ES-I3 (cell line): Measurements from ENCODE around the gene CHRNA4.
"Not testable (repeated sequence)": the region's sequence is repeated elsewhere in the genome, so short reads cannot be mapped to it uniquely, and the experiment has no call there.

Source experiments
- H3K36me3 ChIP-seq: 2 replicates; pipeline ENCODE4 v1.6.1; 2013; ENCODE audit warnings: mild to moderate bottlenecking, low read length, control low read depth, moderate library complexity; ENCODE audit not compliant: insufficient read depth
- H3K4me1 ChIP-seq: 2 replicates; pipeline ENCODE4 v1.6.1; 2013; ENCODE audit warnings: mild to moderate bottlenecking, control low read depth, low read length; ENCODE audit not compliant: insufficient read depth
- H3K9ac ChIP-seq: 2 replicates; pipeline ENCODE4 v1.6.1; 2013; ENCODE audit warnings: low read depth, mild to moderate bottlenecking, low read length, moderate library complexity
- H3K9me3 ChIP-seq: 2 replicates; pipeline ENCODE4 v1.6.1; 2013; ENCODE audit warnings: mild to moderate bottlenecking, low read length, moderate library complexity; ENCODE audit not compliant: control insufficient read depth, insufficient read depth

The CHRNA4 gene

GRCh38 chr20:63308218-63308911, 52.8 kb downstream of the CHRNA4 start:
- Histone ChIP-seq H3K36me3 (no peaks in the 10 kb centered on the region), H3K9me3 (no peaks in the 10 kb centered on the region), H3K9ac (no peak overlapping the region), H3K4me1 (no peaks in the 10 kb centered on the region)

GRCh38 chr20:63307538-63308217, 53.5 kb downstream of the CHRNA4 start:
- Histone ChIP-seq H3K4me1 (no peaks in the 10 kb centered on the region), H3K9me3 (no peaks in the 10 kb centered on the region), H3K9ac (no peak overlapping the region), H3K36me3 (no peaks in the 10 kb centered on the region)

- no peaks in the 10 kb centered on the region for H3K36me3 ChIP-seq
- H3K9ac ChIP-seq, result no peak overlapping the region
- H3K9me3 ChIP-seq, result no peaks in the 10 kb centered on the region
- no peaks in the 10 kb centered on the region for H3K4me1 ChIP-seq
Measured at GRCh38 chr20:63306673-63307537, 54.2 kb downstream of the CHRNA4 start.

- not testable (repeated sequence) for H3K4me1 ChIP-seq
Measured at GRCh38 chr20:63305933-63306672, 55.0 kb downstream of the CHRNA4 start.

GRCh38 chr20:63305393-63305792, 55.8 kb downstream of the CHRNA4 start:
- H3K36me3 ChIP-seq, result no peaks in the 10 kb centered on the region
- H3K4me1 ChIP-seq, result no peaks in the 10 kb centered on the region
- no peaks in the 10 kb centered on the region for H3K9me3 ChIP-seq
- H3K9ac ChIP-seq, result no peak overlapping the region

More at GRCh38 chr20:63305933-63306672, 55.0 kb downstream of the CHRNA4 start:
- H3K9me3 ChIP-seq, H3K36me3 ChIP-seq, H3K9ac ChIP-seq: not testable (repeated sequence)

- H3K4me1 ChIP-seq, result no peaks in the 10 kb centered on the region
- H3K36me3 ChIP-seq, result no peaks in the 10 kb centered on the region
- H3K9ac ChIP-seq, result no peak overlapping the region
- no peaks in the 10 kb centered on the region for H3K9me3 ChIP-seq
Measured at GRCh38 chr20:63303095-63303666, 58.0 kb downstream of the CHRNA4 start.

- Histone ChIP-seq H3K9ac (no peak overlapping the region), H3K9me3 (no peaks in the 10 kb centered on the region)
Measured at GRCh38 chr20:63301671-63302070, 59.5 kb downstream of the CHRNA4 start.

GRCh38 chr20:63298731-63299312, 62.3 kb downstream of the CHRNA4 start:
- Histone ChIP-seq H3K9ac (no peak overlapping the region), H3K4me1 (peaks cover 3% of the 10 kb centered on the region), H3K9me3 (no peaks in the 10 kb centered on the region), H3K36me3 (no peaks in the 10 kb centered on the region)

More at GRCh38 chr20:63301671-63302070, 59.5 kb downstream of the CHRNA4 start:
- H3K36me3 ChIP-seq, result no peaks in the 10 kb centered on the region
- no peaks in the 10 kb centered on the region for H3K4me1 ChIP-seq

- H3K9me3 ChIP-seq, result no peaks in the 10 kb centered on the region
Measured at GRCh38 chr20:63297796-63298572, 63.2 kb downstream of the CHRNA4 start.

GRCh38 chr20:63297371-63297781, 63.8 kb downstream of the CHRNA4 start:
- H3K36me3 ChIP-seq, result no peaks in the 10 kb centered on the region
- H3K9me3 ChIP-seq, result no peaks in the 10 kb centered on the region
- no peak overlapping the region for H3K9ac ChIP-seq
- peaks cover 3% of the 10 kb centered on the region for H3K4me1 ChIP-seq

More at GRCh38 chr20:63297796-63298572, 63.2 kb downstream of the CHRNA4 start:
- no peaks in the 10 kb centered on the region for H3K36me3 ChIP-seq
- H3K9ac ChIP-seq, result no peak overlapping the region
- peaks cover 3% of the 10 kb centered on the region for H3K4me1 ChIP-seq

GRCh38 chr20:63296531-63297299, 64.4 kb downstream of the CHRNA4 start:
- peaks cover 3% of the 10 kb centered on the region for H3K4me1 ChIP-seq
- H3K9ac ChIP-seq, result no peak overlapping the region
- no peaks in the 10 kb centered on the region for H3K9me3 ChIP-seq
- H3K36me3 ChIP-seq, result no peaks in the 10 kb centered on the region

GRCh38 chr20:63295846-63296245, 65.3 kb downstream of the CHRNA4 start:
- Histone ChIP-seq H3K9me3 (no peaks in the 10 kb centered on the region), H3K9ac (no peak overlapping the region), H3K36me3 (no peaks in the 10 kb centered on the region), H3K4me1 (peaks cover 6% of the 10 kb centered on the region)
